Neuronal stem cell (in vitro differentiated cells): ENCODE data around the gene PHKB.

Source experiments
- DNase-seq: peaks from one replicate; pipeline ENCODE4 v3.0.0-alpha.2; 2013; ENCODE audit warnings: low spot score
- H2AFZ ChIP-seq: one replicate; pipeline ENCODE4 v1.6.1; 2013; ENCODE audit warnings: mild to moderate bottlenecking, low read length, inconsistent platforms
- H2AK5ac ChIP-seq: 2 replicates; pipeline ENCODE4 v1.6.1; 2013; ENCODE audit warnings: low read depth, mild to moderate bottlenecking, inconsistent platforms, low read length, moderate library complexity, mixed read lengths
- H2BK120ac ChIP-seq: 2 replicates; pipeline ENCODE4 v1.6.1; 2013; ENCODE audit warnings: low read depth, mild to moderate bottlenecking, inconsistent platforms, low read length, moderate library complexity, mixed read lengths
- H2BK12ac ChIP-seq: one replicate; pipeline ENCODE4 v1.6.1; 2013; ENCODE audit warnings: low read length, inconsistent platforms
- H2BK15ac ChIP-seq: 2 replicates; pipeline ENCODE4 v1.6.1; 2013; ENCODE audit warnings: mild to moderate bottlenecking, low read length, inconsistent platforms, mixed read lengths
- H2BK5ac ChIP-seq: one replicate; pipeline ENCODE4 v1.6.1; 2013; ENCODE audit warnings: inconsistent platforms, mild to moderate bottlenecking, low read length, moderate library complexity
- H3K14ac ChIP-seq: one replicate; pipeline ENCODE4 v1.6.1; 2013; ENCODE audit warnings: low read length, inconsistent platforms
- H3K18ac ChIP-seq: 2 replicates; pipeline ENCODE4 v1.6.1; 2013; ENCODE audit warnings: low read length, inconsistent platforms
- H3K23ac ChIP-seq: 2 replicates; pipeline ENCODE4 v1.6.1; 2013; ENCODE audit warnings: low read depth, mild to moderate bottlenecking, mixed read lengths, low read length, inconsistent platforms; ENCODE audit not compliant: poor library complexity
- H3K27ac ChIP-seq: replicated peaks from 3 replicates; pipeline ENCODE4 v1.5.1; 2013; ENCODE audit warnings: low read length, inconsistent platforms
- H3K27me3 ChIP-seq, 3 experiments: 2 replicates each; pipeline ENCODE4 v1.6.1; 2013; ENCODE audit warnings: low read length in 3 of 3, mild to moderate bottlenecking in 2 of 3, inconsistent platforms in 1 of 3, low read depth in 1 of 3, mixed read lengths in 1 of 3, moderate library complexity in 1 of 3; ENCODE audit not compliant: control insufficient read depth in 3 of 3, insufficient read depth in 3 of 3
- H3K36me3 ChIP-seq, 2 donors: replicated peaks in 1 of 2; 2 replicates each; pipeline ENCODE4 v1.6.1; 2013; ENCODE audit warnings: low read length in 2 of 2; ENCODE audit not compliant: control insufficient read depth in 2 of 2, insufficient read depth in 2 of 2
- H3K4ac ChIP-seq: 2 replicates; pipeline ENCODE4 v1.6.1; 2013; ENCODE audit warnings: inconsistent platforms, mild to moderate bottlenecking, low read length, moderate library complexity
- H3K4me1 ChIP-seq, 2 donors: 1 replicate in 1 of 2; 2 replicates in 1 of 2; pipeline ENCODE4 v1.6.1; 2013; ENCODE audit warnings: low read length in 2 of 2, low read depth in 1 of 2; ENCODE audit not compliant: control insufficient read depth in 2 of 2, insufficient read depth in 1 of 2
- H3K4me2 ChIP-seq: one replicate; pipeline ENCODE4 v1.6.1; 2013; ENCODE audit warnings: mild to moderate bottlenecking, low read length, inconsistent platforms; ENCODE audit not compliant: insufficient read depth, poor library complexity, severe bottlenecking
- H3K4me3 ChIP-seq, 2 donors: 2 replicates each; pipeline ENCODE4 v1.5.1; 2013; ENCODE audit warnings: low read length in 2 of 2, mild to moderate bottlenecking in 2 of 2, inconsistent platforms in 1 of 2, moderate library complexity in 1 of 2
- H3K79me1 ChIP-seq: one replicate; pipeline ENCODE4 v1.6.1; 2013; ENCODE audit warnings: low read depth, mild to moderate bottlenecking, inconsistent platforms, low read length, moderate library complexity
- H3K9ac ChIP-seq: one replicate; pipeline ENCODE4 v1.6.1; 2013; ENCODE audit warnings: mild to moderate bottlenecking, low read depth, low read length, inconsistent platforms; ENCODE audit not compliant: poor library complexity
- H3K9me3 ChIP-seq, 2 donors: replicated peaks in 1 of 2; 2 replicates each; pipeline versions ENCODE3 to v1.6.1; 2013; ENCODE audit warnings: low read length in 2 of 2, mild to moderate bottlenecking in 2 of 2, inconsistent platforms in 1 of 2, low read depth in 1 of 2, mixed read lengths in 1 of 2, moderate library complexity in 1 of 2; ENCODE audit not compliant: control insufficient read depth in 2 of 2, insufficient read depth in 1 of 2
- H4K8ac ChIP-seq: one replicate; pipeline ENCODE4 v1.6.1; 2013; ENCODE audit warnings: low read depth, mild to moderate bottlenecking, inconsistent platforms, low read length, moderate library complexity
- H4K91ac ChIP-seq: one replicate; pipeline ENCODE4 v1.6.1; 2013; ENCODE audit warnings: low read length, low read depth, mild to moderate bottlenecking, inconsistent platforms; ENCODE audit not compliant: poor library complexity
- WGBS, 2 donors: extraction: QIAGEN DNeasy Blood & Tissue Kit; methylation state at CpG; one replicate each; pipeline ENCODE4 v1.1.7; 2013; ENCODE audit warnings: missing lambda C conversion rate in 2 of 2, mixed read lengths in 1 of 2; ENCODE audit not compliant: insufficient read length in 2 of 2, insufficient replicate concordance in 1 of 2; ENCODE audit errors: extremely low coverage in 2 of 2; 5-methylcytosine and 5-hydroxymethylcytosine counted together

The PHKB gene

DNA sequence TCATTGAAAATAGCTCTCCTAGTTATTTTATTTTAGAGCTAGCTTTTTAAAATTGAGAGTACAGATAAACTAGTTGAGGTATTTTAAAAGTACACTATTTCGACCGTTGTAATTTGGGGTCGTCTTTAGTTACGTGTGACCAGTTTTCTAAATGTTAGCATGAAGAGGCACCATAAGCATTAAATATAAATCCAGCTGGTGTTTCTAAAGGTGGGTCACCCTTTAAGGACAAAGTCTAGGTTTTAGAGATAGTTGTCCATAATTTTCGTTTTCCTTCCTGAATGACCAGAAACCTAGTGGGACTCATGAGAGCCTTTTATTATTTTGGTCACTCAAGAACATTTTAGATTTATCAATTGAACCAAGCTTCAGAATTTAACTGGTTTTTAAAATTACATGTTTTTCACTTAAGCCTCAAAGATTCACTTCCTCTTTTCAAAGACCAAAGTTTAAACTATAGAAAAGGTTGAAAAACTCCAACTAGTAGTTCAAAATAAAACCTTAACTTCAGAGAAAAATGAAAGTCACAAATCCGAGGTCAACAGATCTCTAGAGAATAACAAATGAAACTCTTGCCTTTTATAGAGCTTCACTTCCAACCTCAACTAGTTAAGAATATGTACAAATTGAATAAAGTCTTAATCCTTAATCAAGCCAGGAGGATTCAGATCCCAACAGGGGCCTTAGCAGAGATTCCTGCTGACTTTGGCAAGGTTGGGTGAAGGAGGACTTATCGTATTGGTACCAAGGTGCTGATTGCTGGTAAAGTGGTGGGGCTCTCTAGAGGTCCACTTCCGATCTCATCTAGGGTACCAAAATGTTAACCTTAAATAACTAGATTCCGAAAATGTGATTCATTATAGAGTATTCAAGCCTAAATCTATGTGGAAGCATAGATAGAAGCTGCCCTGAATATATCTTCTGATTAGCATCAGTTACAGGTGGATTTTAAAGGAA, 32.5 kb downstream of the PHKB start:
- H3K4me3 ChIP-seq, result no peak overlapping the region
- H3K4ac ChIP-seq, result no peak overlapping the region
- no peak overlapping the region for H4K8ac ChIP-seq
- no peak overlapping the region for H2BK120ac ChIP-seq
- no peak overlapping the region for H3K18ac ChIP-seq
- no peak overlapping the region for H2BK5ac ChIP-seq
- no peak overlapping the region for H3K23ac ChIP-seq
- WGBS, 2 donors, result no CpG with 5 or more reads among the region's 9 CpGs
- no peak overlapping the region for H2AK5ac ChIP-seq
- peaks cover 3 to 8% of the 10 kb centered on the region in 2 donors for H3K36me3 ChIP-seq
- no peak overlapping the region for H2AFZ ChIP-seq
- no peak overlapping the region for H3K4me2 ChIP-seq
- no peak overlapping the region for H3K14ac ChIP-seq
- no peaks in the 10 kb centered on the region for H3K79me1 ChIP-seq
- H4K91ac ChIP-seq, result no peak overlapping the region
- no peak overlapping the region for H3K27ac ChIP-seq
- peaks cover 4 to 30% of the 10 kb centered on the region in 2 donors for H3K9me3 ChIP-seq
- H2BK15ac ChIP-seq, result no peak overlapping the region
- H3K9ac ChIP-seq, result no peak overlapping the region
- peaks cover 0 to 4% of the 10 kb centered on the region in 2 donors for H3K4me1 ChIP-seq
- H2BK12ac ChIP-seq, result no peak overlapping the region
- no peak for DNase-seq
- no peaks in the 10 kb centered on the region for H3K27me3 ChIP-seq

DNA sequence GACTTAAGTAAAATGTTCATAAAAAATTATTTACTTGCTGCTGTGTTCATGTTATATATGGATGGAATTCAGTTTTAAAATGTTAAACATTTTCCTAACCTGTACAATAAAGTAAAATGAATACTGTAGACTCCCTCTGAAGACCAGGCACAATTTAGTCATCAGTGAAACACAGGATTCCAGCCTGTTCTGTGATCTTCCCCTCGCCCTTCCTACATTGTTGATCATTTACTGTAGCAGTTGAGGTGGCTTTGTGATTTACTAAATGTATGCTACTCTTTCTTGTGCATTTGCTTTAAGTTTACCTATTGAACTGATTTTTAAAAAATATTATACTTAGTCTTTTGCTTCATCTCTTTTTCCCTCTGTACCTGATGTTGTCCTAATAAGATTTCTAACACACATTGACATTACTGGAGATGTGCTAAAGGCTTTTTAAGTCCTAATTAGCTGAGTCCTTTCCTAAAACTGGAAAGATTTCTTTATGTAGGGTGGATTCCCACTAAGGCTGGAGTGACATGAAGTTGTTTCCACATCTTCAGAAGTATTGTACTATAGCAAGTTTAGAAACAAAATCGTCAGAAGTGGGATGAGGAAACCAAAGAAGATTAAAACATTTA, 38.1 kb downstream of the PHKB start:
- H3K36me3 ChIP-seq, result peaks cover 7 to 60% of the 10 kb centered on the region in 2 donors
- H2AK5ac ChIP-seq, result no peak overlapping the region
- no peak overlapping the region for H3K4me2 ChIP-seq
- no peak overlapping the region for H2AFZ ChIP-seq
- no peaks in the 10 kb centered on the region for H3K27me3 ChIP-seq
- no peak overlapping the region for H3K4me3 ChIP-seq
- WGBS, 2 donors, result no CpG with 5 or more reads among the region's 2 CpGs
- no peaks in the 10 kb centered on the region for H3K79me1 ChIP-seq
- no peak overlapping the region for H2BK120ac ChIP-seq
- H3K14ac ChIP-seq, result no peak overlapping the region
- no peak overlapping the region for H2BK5ac ChIP-seq
- H2BK15ac ChIP-seq, result no peak overlapping the region
- no peak overlapping the region for H3K18ac ChIP-seq
- no peak for DNase-seq
- no peak overlapping the region for H3K27ac ChIP-seq
- no peaks in the 10 kb centered on the region for H3K9me3 ChIP-seq
- no peak overlapping the region for H3K9ac ChIP-seq
- no peak overlapping the region for H2BK12ac ChIP-seq
- no peak overlapping the region for H3K4ac ChIP-seq
- no peak overlapping the region for H3K23ac ChIP-seq
- H3K4me1 ChIP-seq, result no peaks in the 10 kb centered on the region
- H4K91ac ChIP-seq, result no peak overlapping the region
- no peak overlapping the region for H4K8ac ChIP-seq

DNA sequence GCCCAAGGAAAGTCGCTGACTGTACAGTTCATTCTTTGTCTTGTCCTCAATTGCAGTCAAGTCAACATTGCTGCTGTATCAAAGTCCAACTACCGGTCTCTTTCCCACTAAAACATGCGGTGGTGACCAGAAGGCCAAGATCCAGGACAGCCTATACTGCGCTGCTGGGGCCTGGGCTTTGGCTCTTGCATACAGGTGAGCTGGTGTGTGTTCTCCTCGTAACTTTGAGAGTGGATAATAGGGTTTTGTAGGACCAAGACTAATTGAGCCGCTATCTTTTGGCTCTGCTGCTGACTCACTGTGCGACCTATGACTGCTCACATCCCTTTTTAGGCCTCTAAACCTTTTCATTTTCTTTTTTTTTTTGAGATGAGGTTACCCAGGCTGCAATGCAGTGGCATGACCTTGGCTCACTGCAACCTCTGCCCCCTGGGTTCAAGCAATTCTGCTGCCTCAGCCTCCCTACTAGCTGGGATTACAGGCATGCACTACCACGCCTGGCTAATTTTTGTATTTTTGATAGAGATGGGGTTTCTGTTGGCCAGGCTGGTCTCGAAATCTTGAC, 38.7 kb downstream of the PHKB start:
- no peak overlapping the region for H3K4ac ChIP-seq
- H3K14ac ChIP-seq, result no peak overlapping the region
- H3K18ac ChIP-seq, result no peak overlapping the region
- no peak overlapping the region for H4K8ac ChIP-seq
- H4K91ac ChIP-seq, result no peak overlapping the region
- WGBS, 2 donors, result no CpG with 5 or more reads among the region's 9 CpGs
- no peak overlapping the region for H2BK120ac ChIP-seq
- no peaks in the 10 kb centered on the region for H3K27me3 ChIP-seq
- H2BK12ac ChIP-seq, result no peak overlapping the region
- no peak overlapping the region for H3K9ac ChIP-seq
- no peak overlapping the region for H3K4me2 ChIP-seq
- no peak overlapping the region for H3K23ac ChIP-seq
- peaks cover 7 to 66% of the 10 kb centered on the region in 2 donors for H3K36me3 ChIP-seq
- no peak overlapping the region for H3K4me3 ChIP-seq
- no peak overlapping the region for H2BK5ac ChIP-seq
- no peak overlapping the region for H2BK15ac ChIP-seq
- H3K4me1 ChIP-seq, result no peaks in the 10 kb centered on the region
- no peaks in the 10 kb centered on the region for H3K9me3 ChIP-seq
- no peak for DNase-seq
- H2AFZ ChIP-seq, result no peak overlapping the region
- no peak overlapping the region for H3K27ac ChIP-seq
- no peaks in the 10 kb centered on the region for H3K79me1 ChIP-seq
- H2AK5ac ChIP-seq, result no peak overlapping the region

DNA sequence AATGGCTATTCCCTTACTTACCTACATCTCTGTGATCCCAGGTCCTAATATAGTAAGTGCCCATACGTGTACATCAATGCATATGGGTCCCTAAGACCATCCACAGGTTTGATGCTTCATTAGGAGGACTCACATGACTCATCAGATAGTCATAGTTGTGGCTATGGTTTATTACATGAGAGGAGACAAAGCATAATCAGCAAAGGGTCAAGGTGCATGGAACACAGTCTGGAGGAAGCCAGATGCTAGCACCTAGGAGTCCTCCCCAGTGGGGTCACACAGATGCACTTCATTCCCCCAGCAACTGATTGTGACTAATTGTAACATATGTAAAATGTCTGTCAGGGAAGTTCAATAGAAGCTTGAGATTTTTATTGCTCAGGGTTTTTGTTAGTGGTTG, 42.8 kb downstream of the PHKB start:
- H3K36me3 ChIP-seq, result peaks cover 7 to 67% of the 10 kb centered on the region in 2 donors
- no peak overlapping the region for H3K4me2 ChIP-seq

More for the DNA sequence above, 42.8 kb downstream of the PHKB start:
- H3K18ac ChIP-seq, result no peak overlapping the region
- no peak overlapping the region for H3K4me3 ChIP-seq
- H2BK120ac ChIP-seq, result no peak overlapping the region
- H2AK5ac ChIP-seq, result no peak overlapping the region
- no peak overlapping the region for H4K91ac ChIP-seq
- H3K9me3 ChIP-seq, result no peaks in the 10 kb centered on the region
- H2AFZ ChIP-seq, result no peak overlapping the region
- no CpG with 5 or more reads among the region's 1 CpG for WGBS, 2 donors
- no peak for DNase-seq
- no peaks in the 10 kb centered on the region for H3K4me1 ChIP-seq
- H3K23ac ChIP-seq, result no peak overlapping the region
- H2BK5ac ChIP-seq, result no peak overlapping the region
- no peak overlapping the region for H3K9ac ChIP-seq
- H3K27me3 ChIP-seq, result no peaks in the 10 kb centered on the region
- no peak overlapping the region for H3K27ac ChIP-seq
- no peak overlapping the region for H3K4ac ChIP-seq
- H3K79me1 ChIP-seq, result no peaks in the 10 kb centered on the region
- H2BK12ac ChIP-seq, result no peak overlapping the region
- H4K8ac ChIP-seq, result no peak overlapping the region
- no peak overlapping the region for H3K14ac ChIP-seq
- H2BK15ac ChIP-seq, result no peak overlapping the region
